A673 (cell line): Measurements from ENCODE around the gene NBEA. TPM values are rescaled to one million over a fixed set of nuclear protein-coding genes. Genes with fewer than 3 reads are reported as not detected.

Source experiments
- BruUV-seq: library from RNA; stranded (reverse); fragments of 400-500 nt; replicated peaks from 2 replicates; lab custom pipeline; 2021; lab: Mats Ljungman, UMichigan
- CTCF ChIA-PET: fragments of 300-600 bp; sonication (Branson Sonifier 250); formaldehyde crosslinking; loops from one replicate; lab custom pipeline; 2022; ENCODE audit warnings: antibody characterized with exemption; lab: Charles Lee
- POLR2A ChIA-PET: fragments of 300-600 bp; sonication (Branson Sonifier 250); formaldehyde crosslinking; loops from one replicate; lab custom pipeline; 2022; ENCODE audit warnings: antibody characterized with exemption; ENCODE audit not compliant: low non-redundant PET; lab: Charles Lee
- DNase-seq: peaks from one replicate; pipeline ENCODE4 v3.0.0-alpha.2; 2015; ENCODE audit warnings: low spot score
- H3K27ac ChIP-seq: fragments of 200-600 bp; sonication (generic); 2 replicates; pipeline ENCODE4 v1.5.1; 2016; ENCODE audit warnings: mixed run types, low read depth, mild to moderate bottlenecking, mixed read lengths, antibody characterized with exemption, low read length; ENCODE audit not compliant: poor library complexity, severe bottlenecking
- H3K27me3 ChIP-seq: fragments of 200-600 bp; sonication (generic); replicated peaks from 2 replicates; pipeline ENCODE4 v1.6.1; 2017; ENCODE audit warnings: mixed run types, low read depth, mild to moderate bottlenecking, mixed read lengths, antibody characterized with exemption, low read length; ENCODE audit not compliant: insufficient read depth, poor library complexity
- H3K36me3 ChIP-seq: fragments of 200-600 bp; sonication (generic); 2 replicates; pipeline ENCODE4 v1.6.1; 2016; ENCODE audit warnings: mixed run types, mild to moderate bottlenecking, mixed read lengths, antibody characterized with exemption, low read length; ENCODE audit not compliant: insufficient read depth, poor library complexity, severe bottlenecking
- H3K4me1 ChIP-seq: fragments of 200-600 bp; sonication (generic); 2 replicates; pipeline ENCODE4 v1.6.1; 2017; ENCODE audit warnings: mixed run types, mild to moderate bottlenecking, mixed read lengths, antibody characterized with exemption, low read length; ENCODE audit not compliant: insufficient read depth, poor library complexity, severe bottlenecking
- H3K4me3 ChIP-seq: fragments of 200-600 bp; sonication (generic); 2 replicates; pipeline ENCODE4 v1.5.1; 2016; ENCODE audit warnings: low read depth, mixed run types, mild to moderate bottlenecking, mixed read lengths, low read length; ENCODE audit not compliant: poor library complexity, severe bottlenecking
- H3K9me3 ChIP-seq: fragments of 200-600 bp; sonication (generic); 2 replicates; pipeline ENCODE4 v1.6.1; 2016; ENCODE audit warnings: mixed run types, low read depth, mild to moderate bottlenecking, mixed read lengths, antibody characterized with exemption, low read length; ENCODE audit not compliant: poor library complexity, severe bottlenecking
- EZH2 ChIP-seq: fragments of 200-600 bp; sonication (generic); IDR thresholded peaks from 2 replicates; pipeline ENCODE4 v1.6.1; 2017; ENCODE audit warnings: borderline replicate concordance, low read depth, mild to moderate bottlenecking, mixed read lengths, antibody characterized with exemption, low read length; ENCODE audit not compliant: poor library complexity, severe bottlenecking
- intact Hi-C: fragments of 100-400 bp; cut with micrococcal nuclease; formaldehyde crosslinking; loops from one replicate; pipeline ENCODE4 v1.10.0; 2022; ENCODE audit not compliant: unreplicated experiment
- total RNA-seq: library from RNA; stranded (reverse); gene quantifications from 2 replicates; pipeline ENCODE4 v1.2.3, GENCODE V29; 2021
- TF ChIP-seq, protein P1 (sequence below): fragments of 300-800, 200-600 bp; sonication (generic); conservative IDR thresholded peaks from 2 replicates; pipeline ENCODE4 v1.5.1; 2017; ENCODE audit warnings: low read depth, mild to moderate bottlenecking, antibody characterized with exemption, low read length, moderate library complexity, mixed read lengths

The NBEA gene
- total RNA-seq, 1 experiment from 2014 or later, result 4.2 TPM

- no peak overlapping the region for H3K27ac ChIP-seq
- no peak overlapping the region for H3K4me3 ChIP-seq
- intact Hi-C loops, result no loop called here
- DNase-seq, result no peak
- TF ChIP-seq, protein P1, sequence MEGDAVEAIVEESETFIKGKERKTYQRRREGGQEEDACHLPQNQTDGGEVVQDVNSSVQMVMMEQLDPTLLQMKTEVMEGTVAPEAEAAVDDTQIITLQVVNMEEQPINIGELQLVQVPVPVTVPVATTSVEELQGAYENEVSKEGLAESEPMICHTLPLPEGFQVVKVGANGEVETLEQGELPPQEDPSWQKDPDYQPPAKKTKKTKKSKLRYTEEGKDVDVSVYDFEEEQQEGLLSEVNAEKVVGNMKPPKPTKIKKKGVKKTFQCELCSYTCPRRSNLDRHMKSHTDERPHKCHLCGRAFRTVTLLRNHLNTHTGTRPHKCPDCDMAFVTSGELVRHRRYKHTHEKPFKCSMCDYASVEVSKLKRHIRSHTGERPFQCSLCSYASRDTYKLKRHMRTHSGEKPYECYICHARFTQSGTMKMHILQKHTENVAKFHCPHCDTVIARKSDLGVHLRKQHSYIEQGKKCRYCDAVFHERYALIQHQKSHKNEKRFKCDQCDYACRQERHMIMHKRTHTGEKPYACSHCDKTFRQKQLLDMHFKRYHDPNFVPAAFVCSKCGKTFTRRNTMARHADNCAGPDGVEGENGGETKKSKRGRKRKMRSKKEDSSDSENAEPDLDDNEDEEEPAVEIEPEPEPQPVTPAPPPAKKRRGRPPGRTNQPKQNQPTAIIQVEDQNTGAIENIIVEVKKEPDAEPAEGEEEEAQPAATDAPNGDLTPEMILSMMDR, result no peak
- TF ChIP-seq EZH2, result no peak
- no peaks in the 10 kb centered on the region for H3K27me3 ChIP-seq
- H3K9me3 ChIP-seq, result no peaks in the 10 kb centered on the region
- POLR2A ChIA-PET, result no interaction called here
- BruUV-seq, result no TSS peak
- no peaks in the 10 kb centered on the region for H3K4me1 ChIP-seq
- H3K36me3 ChIP-seq, result no peaks in the 10 kb centered on the region
- CTCF ChIA-PET, result no interaction called here
Observed at GRCh38 chr13:35687336-35687735, 745.3 kb downstream of the NBEA start.

DNA sequence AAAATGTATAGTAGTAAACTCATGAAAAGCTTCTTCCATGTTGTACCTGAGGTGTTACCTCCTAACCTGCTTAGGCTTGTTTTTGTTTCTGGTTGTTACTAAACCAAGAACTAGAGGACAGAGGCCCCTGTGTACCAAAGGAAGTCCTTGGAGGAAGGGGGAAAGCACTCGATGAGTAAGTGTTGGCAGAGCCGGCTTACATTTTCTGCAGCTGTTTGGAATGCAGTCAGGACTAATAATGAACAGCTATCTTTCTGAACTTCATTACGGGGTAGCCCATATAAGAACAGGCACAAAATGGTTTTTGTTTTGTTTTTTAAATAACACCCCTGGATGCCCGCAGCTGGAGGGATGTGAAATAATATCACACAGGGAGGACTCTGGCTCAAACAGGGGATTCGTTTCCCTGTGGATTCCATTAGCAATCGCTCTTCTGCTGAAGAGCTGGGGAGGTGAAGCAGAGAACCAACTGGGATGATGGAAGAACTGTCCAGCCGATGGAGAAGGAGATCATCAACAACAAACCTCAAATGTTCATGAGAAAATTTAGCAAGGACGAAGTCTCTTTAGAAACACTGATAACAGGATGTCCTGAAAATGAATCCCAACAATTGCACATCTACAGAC, 748.6 kb downstream of the NBEA start:
- H3K27ac ChIP-seq, result no peak overlapping the region
- no peaks in the 10 kb centered on the region for H3K4me1 ChIP-seq
- intact Hi-C loops, result no loop called here
- ChIA-PET POLR2A (no interaction called here), CTCF (no interaction called here)
- TF ChIP-seq, protein P1, result no peak
- TF ChIP-seq EZH2, result no peak
- no peaks in the 10 kb centered on the region for H3K9me3 ChIP-seq
- no TSS peak for BruUV-seq
- no peaks in the 10 kb centered on the region for H3K36me3 ChIP-seq
- DNase-seq, result no peak
- no peaks in the 10 kb centered on the region for H3K27me3 ChIP-seq
- H3K4me3 ChIP-seq, result no peak overlapping the region

DNA sequence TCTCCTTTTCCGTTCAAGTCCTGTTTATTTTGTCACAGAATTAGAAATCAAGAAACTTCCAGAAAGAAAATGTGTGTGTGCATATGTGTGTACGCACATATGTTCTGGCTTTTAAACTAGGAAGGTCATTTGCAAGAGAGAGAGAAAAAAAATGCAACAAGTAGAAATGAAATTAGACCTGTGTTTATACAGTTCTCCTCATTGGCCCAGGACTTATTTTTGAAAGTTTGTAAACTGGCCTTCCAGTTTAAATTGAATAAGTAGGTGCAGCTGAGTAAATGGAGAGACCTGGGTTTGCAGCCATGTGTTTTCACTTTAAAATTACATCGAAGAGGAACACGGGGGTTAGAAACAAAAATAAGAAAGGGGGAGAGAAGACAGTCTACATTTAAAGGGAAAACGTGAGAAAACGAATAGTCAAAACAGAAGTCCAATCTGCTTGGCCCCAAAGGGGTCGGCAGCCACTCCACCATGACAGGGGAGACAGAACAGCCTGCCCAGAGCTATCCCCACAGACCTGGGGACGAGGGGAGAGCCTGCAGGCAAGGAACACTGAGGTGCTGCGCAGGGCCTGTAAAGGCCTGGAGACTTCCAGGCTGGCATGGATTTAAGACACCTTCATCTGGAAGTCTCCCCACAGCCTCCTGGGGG, 751.2 kb downstream of the NBEA start:
- TF ChIP-seq, protein P1, result no peak
- TF ChIP-seq EZH2, result no peak
- Histone ChIP-seq H3K27me3 (no peaks in the 10 kb centered on the region), H3K27ac (no peak overlapping the region), H3K9me3 (no peaks in the 10 kb centered on the region), H3K4me3 (no peak overlapping the region), H3K36me3 (no peaks in the 10 kb centered on the region), H3K4me1 (no peaks in the 10 kb centered on the region)
- no peak for DNase-seq
- ChIA-PET POLR2A (no interaction called here), CTCF (no interaction called here)
- intact Hi-C loops, result no loop called here
- no TSS peak for BruUV-seq
